ENCODE results near the gene CMTM7. TPM values are rescaled to one million over a fixed set of nuclear protein-coding genes. Genes with fewer than 3 reads are reported as not detected.

Gene CMTM7
- total RNA-seq, 1 donor from 2014 or later: 95.5 TPM

GRCh38 chr3:32493437-32494414 lies 102.1 kb downstream of the CMTM7 start:
- no peaks in the 10 kb centered on the region for H3K27me3 Mint-ChIP-seq (ENCODE audit: unreplicated experiment)
- H3K4me3 Mint-ChIP-seq (ENCODE audit: unreplicated experiment): no peak overlapping the region
- no peaks in the 10 kb centered on the region for H3K4me1 Mint-ChIP-seq (ENCODE audit: low read depth, unreplicated experiment)
- H3K36me3 Mint-ChIP-seq (ENCODE audit: unreplicated experiment): no peaks in the 10 kb centered on the region
- H3K27ac Mint-ChIP-seq (ENCODE audit: unreplicated experiment): no peak overlapping the region
- no peak for DNase-seq
- no peak for TF ChIP-seq CTCF (IDR thresholded peaks at IDR 0.05; ENCODE audit: partially characterized antibody, unreplicated experiment)
- no peaks in the 10 kb centered on the region for H3K9me3 Mint-ChIP-seq (ENCODE audit: unreplicated experiment)

- H3K9me3 Mint-ChIP-seq (ENCODE audit: unreplicated experiment): no peaks in the 10 kb centered on the region
- H3K27me3 Mint-ChIP-seq (ENCODE audit: unreplicated experiment): no peaks in the 10 kb centered on the region
- no peak for TF ChIP-seq CTCF (IDR thresholded peaks at IDR 0.05; ENCODE audit: partially characterized antibody, unreplicated experiment)
- H3K27ac Mint-ChIP-seq (ENCODE audit: unreplicated experiment): no peak overlapping the region
- no peaks in the 10 kb centered on the region for H3K4me1 Mint-ChIP-seq (ENCODE audit: low read depth, unreplicated experiment)
- H3K36me3 Mint-ChIP-seq (ENCODE audit: unreplicated experiment): no peaks in the 10 kb centered on the region
- no peak overlapping the region for H3K4me3 Mint-ChIP-seq (ENCODE audit: unreplicated experiment)
- DNase-seq: no peak
These were observed 103.4 kb downstream of the CMTM7 start for GRCh38 chr3:32495085-32495484.

GRCh38 chr3:32495609-32496008 lies 104.0 kb downstream of the CMTM7 start:
- Mint-ChIP-seq H3K4me3 (ENCODE audit: unreplicated experiment) (no peak overlapping the region), H3K4me1 (ENCODE audit: low read depth, unreplicated experiment) (peaks cover 4% of the 10 kb centered on the region), H3K27me3 (ENCODE audit: unreplicated experiment) (no peaks in the 10 kb centered on the region), H3K36me3 (ENCODE audit: unreplicated experiment) (no peaks in the 10 kb centered on the region), H3K9me3 (ENCODE audit: unreplicated experiment) (no peaks in the 10 kb centered on the region), H3K27ac (ENCODE audit: unreplicated experiment) (no peak overlapping the region)
- TF ChIP-seq CTCF (IDR thresholded peaks at IDR 0.05; ENCODE audit: partially characterized antibody, unreplicated experiment): no peak
- DNase-seq: no peak

- Mint-ChIP-seq H3K4me3 (ENCODE audit: unreplicated experiment) (no peak overlapping the region), H3K36me3 (ENCODE audit: unreplicated experiment) (no peaks in the 10 kb centered on the region), H3K4me1 (ENCODE audit: low read depth, unreplicated experiment) (peaks cover 9% of the 10 kb centered on the region), H3K9me3 (ENCODE audit: unreplicated experiment) (peaks cover 3% of the 10 kb centered on the region), H3K27ac (ENCODE audit: unreplicated experiment) (no peak overlapping the region), H3K27me3 (ENCODE audit: unreplicated experiment) (peaks cover 3% of the 10 kb centered on the region)
- DNase-seq: no peak
- no peak for TF ChIP-seq CTCF (IDR thresholded peaks at IDR 0.05; ENCODE audit: partially characterized antibody, unreplicated experiment)
These were observed 106.6 kb downstream of the CMTM7 start for GRCh38 chr3:32498252-32498651.

GRCh38 chr3:32498992-32499391 lies 107.3 kb downstream of the CMTM7 start:
- H3K27me3 Mint-ChIP-seq (ENCODE audit: unreplicated experiment): peaks cover 3% of the 10 kb centered on the region
- no peak for DNase-seq

More at GRCh38 chr3:32498992-32499391, 107.3 kb downstream of the CMTM7 start:
- TF ChIP-seq CTCF (IDR thresholded peaks at IDR 0.05; ENCODE audit: partially characterized antibody, unreplicated experiment): no peak
- Mint-ChIP-seq H3K27ac (ENCODE audit: unreplicated experiment) (no peak overlapping the region), H3K4me1 (ENCODE audit: low read depth, unreplicated experiment) (peaks cover 9% of the 10 kb centered on the region), H3K4me3 (ENCODE audit: unreplicated experiment) (no peak overlapping the region), H3K9me3 (ENCODE audit: unreplicated experiment) (peaks cover 3% of the 10 kb centered on the region), H3K36me3 (ENCODE audit: unreplicated experiment) (peaks cover under 1% of the 10 kb centered on the region)
